ENCODE data around the gene MAP7D1. TPM values are rescaled to one million over a fixed set of nuclear protein-coding genes. Genes with fewer than 3 reads are reported as not detected.

MAP7D1 gene
- polyA plus RNA-seq, 1 of the 3 experiments (the other 2 are of a cell fraction), result 69.9 TPM

- WGBS (ENCODE audit: low lambda C conversion rate), result 88% methylated on average over 8 of the region's 8 CpGs
- Histone ChIP-seq H3K9me3 (no peaks in the 10 kb centered on the region), H3K4me3 (ENCODE audit: low read depth in 2 of 2, low read length in 1 of 2) (no peak overlapping the region), H3K4me1 (ENCODE audit: control insufficient read depth in 1 of 2, insufficient read depth in 2 of 2, low read depth in 1 of 2, low read length in 1 of 2) (peaks cover 0 to 3% of the 10 kb centered on the region in 2 experiments; a peak in 1 of 4 replicates), H3K9me2 (no peaks in the 10 kb centered on the region), H3K27ac (ENCODE audit: low read depth in 2 of 2, low read length in 1 of 2) (no peak overlapping the region), H4K20me1 (ENCODE audit: insufficient read depth) (no peaks in the 10 kb centered on the region), H2AFZ (ENCODE audit: low read depth) (no peak overlapping the region), H3K36me3 (replicated peaks in 1 of 2; ENCODE audit: control insufficient read depth in 1 of 2, insufficient read depth in 2 of 2, low read length in 1 of 2) (no peaks in the 10 kb centered on the region), H3K79me2 (ENCODE audit: insufficient read depth) (no peaks in the 10 kb centered on the region), H3K27me3 (ENCODE audit: insufficient read depth) (no peaks in the 10 kb centered on the region), H3K9ac (no peak overlapping the region), H3F3A (replicated peaks; ENCODE audit: insufficient read depth) (no peaks in the 10 kb centered on the region), H3K4me2 (no peak overlapping the region)
- ChIA-PET CTCF (interaction anchor here (1.4 to 2.0 kb wide), 2 partner anchors 11 kb away, joined by 5 to 8 read pairs; no protein-coding TSS in a partner anchor), POLR2A (no interaction called here)
- no peak for DNase-seq
- no peak for TF ChIP-seq MAX (IDR thresholded peaks at IDR 0.05; ENCODE audit: low read depth)
- TF ChIP-seq MEF2A (IDR thresholded peaks at IDR 0.05; ENCODE audit: borderline replicate concordance, low read depth), result no peak
- TF ChIP-seq FOXM1 (IDR thresholded peaks at IDR 0.05; ENCODE audit: low read depth), result no peak
- no peak for TF ChIP-seq NRF1 (IDR thresholded peaks at IDR 0.05; ENCODE audit: low read depth, low read length)
- TF ChIP-seq PBX3 (IDR thresholded peaks at IDR 0.05), result no peak
- TF ChIP-seq SIN3A (IDR thresholded peaks at IDR 0.05; ENCODE audit: borderline replicate concordance, low read depth, low read length), result no peak
- no peak for TF ChIP-seq TEAD4 (IDR thresholded peaks at IDR 0.05; ENCODE audit: borderline replicate concordance, insufficient read depth)
- no peak for TF ChIP-seq RXRA (IDR thresholded peaks at IDR 0.05; ENCODE audit: borderline replicate concordance, low read depth)
Observed at GRCh38 chr1:36123356-36123755, 32.6 kb upstream of the MAP7D1 start.

- H3K27ac ChIP-seq (ENCODE audit: low read depth in 2 of 2, low read length in 1 of 2), result no peak overlapping the region
- 91% methylated on average over 14 of the region's 42 CpGs for WGBS (ENCODE audit: low lambda C conversion rate)
- no peaks in the 10 kb centered on the region for H3K36me3 ChIP-seq (replicated peaks in 1 of 2; ENCODE audit: control insufficient read depth in 1 of 2, insufficient read depth in 2 of 2, low read length in 1 of 2)
- H4K20me1 ChIP-seq (ENCODE audit: insufficient read depth), result no peaks in the 10 kb centered on the region
- H3K4me2 ChIP-seq, result no peak overlapping the region
- no peak overlapping the region for H2AFZ ChIP-seq (ENCODE audit: low read depth)
- no peak overlapping the region for H3K9ac ChIP-seq
- TF ChIP-seq TCF12 (IDR thresholded peaks at IDR 0.05) (no peak), SMC3 (IDR thresholded peaks at IDR 0.05; ENCODE audit: low read depth, low read length) (no peak), FOSL2 (IDR thresholded peaks at IDR 0.05; ENCODE audit: borderline replicate concordance, low read depth) (no peak), JUND (IDR thresholded peaks at IDR 0.05) (no peak), IRF3 (IDR thresholded peaks at IDR 0.05; ENCODE audit: low read depth, low read length) (no peak), GATA2 (CRISPR knock-in tag; IDR thresholded peaks at IDR 0.05) (no peak), EZH2phosphoT487 (IDR thresholded peaks at IDR 0.05; ENCODE audit: borderline replicate concordance, low read depth) (no peak), RAD21 (IDR thresholded peaks at IDR 0.05; ENCODE audit: low read length) (no peak), YY1 (IDR thresholded peaks at IDR 0.05; ENCODE audit: low read depth) (no peak), TEAD4 (IDR thresholded peaks at IDR 0.05; ENCODE audit: borderline replicate concordance, insufficient read depth) (no peak), POLR2AphosphoS5 (IDR thresholded peaks at IDR 0.05; ENCODE audit: low read depth, low read length) (no peak), CHD2 (IDR thresholded peaks at IDR 0.05; ENCODE audit: low read length, partially characterized antibody) (no peak), SIN3A (IDR thresholded peaks at IDR 0.05; ENCODE audit: borderline replicate concordance, low read depth, low read length) (no peak)
- peak overlapping the region in 1 of 2 experiments; percentile 23; a peak in 2 of 4 replicates for H3K4me3 ChIP-seq (ENCODE audit: low read depth in 2 of 2, low read length in 1 of 2)
- H3K27me3 ChIP-seq (ENCODE audit: insufficient read depth), result no peaks in the 10 kb centered on the region
- H3K79me2 ChIP-seq (ENCODE audit: insufficient read depth), result no peaks in the 10 kb centered on the region
- H3K9me2 ChIP-seq, result no peaks in the 10 kb centered on the region
- ChIA-PET POLR2A (no interaction called here), CTCF (interaction anchor here (1.4 kb wide), 1 partner anchor 10 kb away, joined by 5 read pairs; no protein-coding TSS in a partner anchor)
- DNase-seq, result peak; percentile 33
- no peaks in the 10 kb centered on the region for H3F3A ChIP-seq (replicated peaks; ENCODE audit: insufficient read depth)
- H3K9me3 ChIP-seq, result no peaks in the 10 kb centered on the region
- H3K4me1 ChIP-seq (ENCODE audit: control insufficient read depth in 1 of 2, insufficient read depth in 2 of 2, low read depth in 1 of 2, low read length in 1 of 2), result peaks cover 0 to 4% of the 10 kb centered on the region in 2 experiments; a peak in 1 of 4 replicates
Observed at GRCh38 chr1:36124404-36125128, 31.4 kb upstream of the MAP7D1 start.

All from SK-N-SH (cell line).